A549 (cell line): Measurements from ENCODE around the gene SPTLC2.

Experiments
- CBX2 ChIP-seq: fragments of 200-600 bp; sonication (generic); IDR thresholded peaks from 2 replicates; pipeline ENCODE4 v1.6.1; 2016; ENCODE audit warnings: low read depth, mild to moderate bottlenecking, borderline replicate concordance
- CBX8 ChIP-seq: fragments of 200-600 bp; sonication (generic); IDR thresholded peaks from 2 replicates; pipeline ENCODE4 v1.6.1; 2016
- EP300 ChIP-seq, 2 experiments: fragments of >200 bp; sonication (Bioruptor Twin); formaldehyde crosslinking; IDR thresholded peaks; 2 replicates in 1 of 2; 3 replicates in 1 of 2; pipeline ENCODE4 v1.6.1; 2016 to 2017
- ESRRA ChIP-seq: fragments of 150-350 bp; IDR thresholded peaks from 2 replicates; pipeline ENCODE4 v1.6.1; 2014; ENCODE audit warnings: mild to moderate bottlenecking, low read length, borderline replicate concordance
- HOXB5 ChIP-seq: fragments of 250-450 bp; sonication (Bioruptor Pico); IDR thresholded peaks from 2 replicates; pipeline ENCODE4 v1.5.0; 2020; ENCODE audit warnings: mild to moderate bottlenecking, moderate library complexity
- JUNB ChIP-seq: fragments of >200 bp; sonication (Bioruptor Twin); formaldehyde crosslinking; IDR thresholded peaks from 2 replicates; pipeline ENCODE4 v1.6.1; 2016
- MAFK ChIP-seq: fragments of 450-650 bp; IDR thresholded peaks from 2 replicates; pipeline ENCODE4 v1.6.1; 2014; ENCODE audit not compliant: partially characterized antibody
- POLR2A ChIP-seq: IDR thresholded peaks from 2 replicates; pipeline ENCODE4 v1.6.1; 2012; ENCODE audit warnings: mild to moderate bottlenecking, low read length
- SMC3 ChIP-seq: fragments of >200 bp; sonication (Bioruptor Twin); formaldehyde crosslinking; IDR thresholded peaks from 3 replicates; pipeline ENCODE4 v1.6.1; 2018; ENCODE audit warnings: inconsistent platforms
- TP53 ChIP-seq: fragments of 250-450 bp; sonication (Bioruptor Pico); IDR thresholded peaks from 2 replicates; pipeline ENCODE4 v1.5.0; 2021; ENCODE audit warnings: mild to moderate bottlenecking, moderate library complexity
- TF ChIP-seq, protein P1 (sequence below): fragments of 200-600 bp; sonication (generic); IDR thresholded peaks from 2 replicates; pipeline ENCODE4 v1.6.1; 2016; ENCODE audit warnings: antibody characterized with exemption, mild to moderate bottlenecking, moderate library complexity
- TF ChIP-seq, protein P2 (sequence below): IDR thresholded peaks from 2 replicates; pipeline ENCODE4 v1.6.1; 2012
- TF ChIP-seq, protein P3 (sequence below): fragments of >200 bp; sonication (Bioruptor Twin); formaldehyde crosslinking; IDR thresholded peaks from 3 replicates; pipeline ENCODE4 v1.5.1; 2016

DNA sequence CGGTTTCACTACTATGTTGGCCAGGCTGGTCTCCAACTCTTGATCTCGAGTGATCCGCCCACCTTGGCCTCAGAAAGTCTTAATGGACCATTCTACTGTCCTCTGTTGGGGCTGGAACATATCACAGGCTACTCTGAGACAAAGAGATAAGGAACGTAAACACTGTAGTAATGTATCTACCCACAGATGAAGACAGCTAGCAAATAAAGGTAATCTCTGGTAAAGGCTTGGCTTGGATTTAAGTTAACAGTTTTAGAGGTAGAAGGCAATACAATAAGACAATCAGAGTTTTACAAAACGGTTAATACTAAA lies 73.2 kb downstream of the SPTLC2 start:
- TF ChIP-seq EP300 (IDR thresholded peaks at IDR 0.05) (no peak), CBX8 (no peak), SMC3 (no peak), POLR2A (no peak), JUNB (no peak), CBX2 (no peak), TP53 (CRISPR knock-in tag) (no peak), HOXB5 (CRISPR knock-in tag) (no peak), ESRRA (no peak), MAFK (no peak)
- TF ChIP-seq, protein P1, sequence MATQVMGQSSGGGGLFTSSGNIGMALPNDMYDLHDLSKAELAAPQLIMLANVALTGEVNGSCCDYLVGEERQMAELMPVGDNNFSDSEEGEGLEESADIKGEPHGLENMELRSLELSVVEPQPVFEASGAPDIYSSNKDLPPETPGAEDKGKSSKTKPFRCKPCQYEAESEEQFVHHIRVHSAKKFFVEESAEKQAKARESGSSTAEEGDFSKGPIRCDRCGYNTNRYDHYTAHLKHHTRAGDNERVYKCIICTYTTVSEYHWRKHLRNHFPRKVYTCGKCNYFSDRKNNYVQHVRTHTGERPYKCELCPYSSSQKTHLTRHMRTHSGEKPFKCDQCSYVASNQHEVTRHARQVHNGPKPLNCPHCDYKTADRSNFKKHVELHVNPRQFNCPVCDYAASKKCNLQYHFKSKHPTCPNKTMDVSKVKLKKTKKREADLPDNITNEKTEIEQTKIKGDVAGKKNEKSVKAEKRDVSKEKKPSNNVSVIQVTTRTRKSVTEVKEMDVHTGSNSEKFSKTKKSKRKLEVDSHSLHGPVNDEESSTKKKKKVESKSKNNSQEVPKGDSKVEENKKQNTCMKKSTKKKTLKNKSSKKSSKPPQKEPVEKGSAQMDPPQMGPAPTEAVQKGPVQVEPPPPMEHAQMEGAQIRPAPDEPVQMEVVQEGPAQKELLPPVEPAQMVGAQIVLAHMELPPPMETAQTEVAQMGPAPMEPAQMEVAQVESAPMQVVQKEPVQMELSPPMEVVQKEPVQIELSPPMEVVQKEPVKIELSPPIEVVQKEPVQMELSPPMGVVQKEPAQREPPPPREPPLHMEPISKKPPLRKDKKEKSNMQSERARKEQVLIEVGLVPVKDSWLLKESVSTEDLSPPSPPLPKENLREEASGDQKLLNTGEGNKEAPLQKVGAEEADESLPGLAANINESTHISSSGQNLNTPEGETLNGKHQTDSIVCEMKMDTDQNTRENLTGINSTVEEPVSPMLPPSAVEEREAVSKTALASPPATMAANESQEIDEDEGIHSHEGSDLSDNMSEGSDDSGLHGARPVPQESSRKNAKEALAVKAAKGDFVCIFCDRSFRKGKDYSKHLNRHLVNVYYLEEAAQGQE: no peak
- TF ChIP-seq, protein P2, sequence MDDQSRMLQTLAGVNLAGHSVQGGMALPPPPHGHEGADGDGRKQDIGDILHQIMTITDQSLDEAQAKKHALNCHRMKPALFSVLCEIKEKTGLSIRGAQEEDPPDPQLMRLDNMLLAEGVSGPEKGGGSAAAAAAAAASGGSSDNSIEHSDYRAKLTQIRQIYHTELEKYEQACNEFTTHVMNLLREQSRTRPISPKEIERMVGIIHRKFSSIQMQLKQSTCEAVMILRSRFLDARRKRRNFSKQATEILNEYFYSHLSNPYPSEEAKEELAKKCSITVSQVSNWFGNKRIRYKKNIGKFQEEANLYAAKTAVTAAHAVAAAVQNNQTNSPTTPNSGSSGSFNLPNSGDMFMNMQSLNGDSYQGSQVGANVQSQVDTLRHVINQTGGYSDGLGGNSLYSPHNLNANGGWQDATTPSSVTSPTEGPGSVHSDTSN: no peak
- TF ChIP-seq, protein P3, sequence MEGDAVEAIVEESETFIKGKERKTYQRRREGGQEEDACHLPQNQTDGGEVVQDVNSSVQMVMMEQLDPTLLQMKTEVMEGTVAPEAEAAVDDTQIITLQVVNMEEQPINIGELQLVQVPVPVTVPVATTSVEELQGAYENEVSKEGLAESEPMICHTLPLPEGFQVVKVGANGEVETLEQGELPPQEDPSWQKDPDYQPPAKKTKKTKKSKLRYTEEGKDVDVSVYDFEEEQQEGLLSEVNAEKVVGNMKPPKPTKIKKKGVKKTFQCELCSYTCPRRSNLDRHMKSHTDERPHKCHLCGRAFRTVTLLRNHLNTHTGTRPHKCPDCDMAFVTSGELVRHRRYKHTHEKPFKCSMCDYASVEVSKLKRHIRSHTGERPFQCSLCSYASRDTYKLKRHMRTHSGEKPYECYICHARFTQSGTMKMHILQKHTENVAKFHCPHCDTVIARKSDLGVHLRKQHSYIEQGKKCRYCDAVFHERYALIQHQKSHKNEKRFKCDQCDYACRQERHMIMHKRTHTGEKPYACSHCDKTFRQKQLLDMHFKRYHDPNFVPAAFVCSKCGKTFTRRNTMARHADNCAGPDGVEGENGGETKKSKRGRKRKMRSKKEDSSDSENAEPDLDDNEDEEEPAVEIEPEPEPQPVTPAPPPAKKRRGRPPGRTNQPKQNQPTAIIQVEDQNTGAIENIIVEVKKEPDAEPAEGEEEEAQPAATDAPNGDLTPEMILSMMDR: no peak
